Spleen (tissue), 7 donors: ENCODE measurements around the gene ZNF154.

ENCODE experiments used
- POLR2A ChIP-seq, 3 donors: fragments of 450-650 bp; IDR thresholded peaks; one replicate each; pipeline ENCODE4 v1.5.1; 2017; ENCODE audit warnings: antibody characterized with exemption in 3 of 3, mild to moderate bottlenecking in 1 of 3
- TF ChIP-seq, protein P1 (sequence below), 11 experiments: fragments of 200-600 bp in 7 of 11; fragments of 450-650 bp in 4 of 11; sonication (generic) in 4 of 11; IDR thresholded peaks in 8 of 11; conservative IDR thresholded peaks in 3 of 11; 1 replicate in 7 of 11; 2 replicates in 4 of 11; pipeline versions ENCODE4 v1.4.0 to v1.8.0; 2016 to 2021; ENCODE audit warnings: antibody characterized with exemption in 11 of 11, inconsistent platforms in 4 of 11, mild to moderate bottlenecking in 1 of 11
- donor health status: DM: no; HTN: no; CAD: no; lungs with moderate emphysema.
- donor health status: DM: no; HTN: no; CAD: no.
- donor health status: DM: no; HTN: no; CAD: no.

DNA sequence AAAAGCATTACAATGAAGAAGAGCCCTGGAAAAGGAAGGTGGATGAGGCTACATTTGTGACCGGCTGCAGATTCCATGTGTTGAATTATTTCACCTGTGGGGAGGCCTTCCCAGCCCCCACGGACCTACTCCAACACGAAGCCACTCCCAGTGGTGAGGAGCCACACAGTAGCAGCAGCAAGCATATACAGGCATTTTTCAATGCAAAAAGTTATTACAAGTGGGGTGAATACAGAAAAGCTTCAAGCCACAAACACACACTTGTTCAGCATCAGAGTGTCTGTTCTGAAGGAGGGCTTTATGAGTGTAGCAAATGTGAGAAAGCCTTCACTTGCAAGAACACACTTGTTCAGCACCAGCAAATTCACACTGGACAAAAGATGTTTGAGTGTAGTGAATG, 22.3 kb downstream of the ZNF154 start:
- TF ChIP-seq, protein P1, sequence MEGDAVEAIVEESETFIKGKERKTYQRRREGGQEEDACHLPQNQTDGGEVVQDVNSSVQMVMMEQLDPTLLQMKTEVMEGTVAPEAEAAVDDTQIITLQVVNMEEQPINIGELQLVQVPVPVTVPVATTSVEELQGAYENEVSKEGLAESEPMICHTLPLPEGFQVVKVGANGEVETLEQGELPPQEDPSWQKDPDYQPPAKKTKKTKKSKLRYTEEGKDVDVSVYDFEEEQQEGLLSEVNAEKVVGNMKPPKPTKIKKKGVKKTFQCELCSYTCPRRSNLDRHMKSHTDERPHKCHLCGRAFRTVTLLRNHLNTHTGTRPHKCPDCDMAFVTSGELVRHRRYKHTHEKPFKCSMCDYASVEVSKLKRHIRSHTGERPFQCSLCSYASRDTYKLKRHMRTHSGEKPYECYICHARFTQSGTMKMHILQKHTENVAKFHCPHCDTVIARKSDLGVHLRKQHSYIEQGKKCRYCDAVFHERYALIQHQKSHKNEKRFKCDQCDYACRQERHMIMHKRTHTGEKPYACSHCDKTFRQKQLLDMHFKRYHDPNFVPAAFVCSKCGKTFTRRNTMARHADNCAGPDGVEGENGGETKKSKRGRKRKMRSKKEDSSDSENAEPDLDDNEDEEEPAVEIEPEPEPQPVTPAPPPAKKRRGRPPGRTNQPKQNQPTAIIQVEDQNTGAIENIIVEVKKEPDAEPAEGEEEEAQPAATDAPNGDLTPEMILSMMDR (IDR thresholded peaks at IDR 0.05 in 8 of 11, conservative IDR thresholded peaks at IDR 0.05 in 3 of 11): no peak
- no peak for TF ChIP-seq POLR2A (IDR thresholded peaks at IDR 0.05)
